ENCODE measurements around the gene NR1D2.

NR1D2 gene

GRCh38 chr3:23964537-23965235 lies 19.6 kb downstream of the NR1D2 start:
- H3K27ac ChIP-seq: no peak overlapping the region
- 0 out of 2 replicates have a peak, but pooled peaks have one; percentile 10 for TF ChIP-seq CTCF (conservative IDR thresholded peaks at IDR 0.05)

GRCh38 chr3:23966328-23966727 lies 21.2 kb downstream of the NR1D2 start:
- no peak overlapping the region for H3K27ac ChIP-seq
- no peak for TF ChIP-seq CTCF (conservative IDR thresholded peaks at IDR 0.05)

GRCh38 chr3:23968463-23969184 lies 23.5 kb downstream of the NR1D2 start:
- no peak for TF ChIP-seq CTCF (conservative IDR thresholded peaks at IDR 0.05)
- H3K27ac ChIP-seq: no peak overlapping the region

GRCh38 chr3:23969393-23969792 lies 24.3 kb downstream of the NR1D2 start:
- H3K27ac ChIP-seq: no peak overlapping the region
- no peak for TF ChIP-seq CTCF (conservative IDR thresholded peaks at IDR 0.05)

GRCh38 chr3:23971684-23972083 lies 26.6 kb downstream of the NR1D2 start:
- no peak for TF ChIP-seq CTCF (conservative IDR thresholded peaks at IDR 0.05)
- no peak overlapping the region for H3K27ac ChIP-seq

GRCh38 chr3:23976555-23976954 lies 31.5 kb downstream of the NR1D2 start:
- no peak overlapping the region for H3K27ac ChIP-seq
- no peak for TF ChIP-seq CTCF (conservative IDR thresholded peaks at IDR 0.05)

- no peak overlapping the region for H3K27ac ChIP-seq
- TF ChIP-seq CTCF (conservative IDR thresholded peaks at IDR 0.05): no peak
Observed at GRCh38 chr3:23979569-23979968, 34.5 kb downstream of the NR1D2 start.

Data from VCaP (cell line).